ENCODE measurements around the gene GPC6.

DNA sequence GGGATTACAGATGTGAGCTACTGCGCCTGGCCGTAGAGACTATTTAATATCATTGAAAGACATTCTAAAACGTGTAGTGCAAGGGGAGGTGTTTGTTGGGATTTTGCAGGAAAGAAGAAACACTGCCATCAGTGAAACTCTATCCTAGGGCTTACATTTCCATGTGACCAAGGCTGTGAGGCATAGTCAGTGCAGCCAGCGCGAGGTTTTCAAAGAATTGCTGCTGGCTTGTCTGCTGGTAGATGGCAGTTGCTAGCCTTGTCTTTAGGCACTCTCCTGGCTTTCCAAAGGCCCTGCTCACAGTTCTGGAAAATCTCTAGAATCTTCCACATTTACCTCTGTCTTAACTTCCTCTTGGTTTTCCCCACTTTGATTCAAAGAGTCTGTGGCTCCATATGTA is 77.5 kb downstream of the GPC6 start:
- no peak for TF ChIP-seq SMC3 (conservative IDR thresholded peaks at IDR 0.05; ENCODE audit: poor library complexity)
- TF ChIP-seq, protein P1, sequence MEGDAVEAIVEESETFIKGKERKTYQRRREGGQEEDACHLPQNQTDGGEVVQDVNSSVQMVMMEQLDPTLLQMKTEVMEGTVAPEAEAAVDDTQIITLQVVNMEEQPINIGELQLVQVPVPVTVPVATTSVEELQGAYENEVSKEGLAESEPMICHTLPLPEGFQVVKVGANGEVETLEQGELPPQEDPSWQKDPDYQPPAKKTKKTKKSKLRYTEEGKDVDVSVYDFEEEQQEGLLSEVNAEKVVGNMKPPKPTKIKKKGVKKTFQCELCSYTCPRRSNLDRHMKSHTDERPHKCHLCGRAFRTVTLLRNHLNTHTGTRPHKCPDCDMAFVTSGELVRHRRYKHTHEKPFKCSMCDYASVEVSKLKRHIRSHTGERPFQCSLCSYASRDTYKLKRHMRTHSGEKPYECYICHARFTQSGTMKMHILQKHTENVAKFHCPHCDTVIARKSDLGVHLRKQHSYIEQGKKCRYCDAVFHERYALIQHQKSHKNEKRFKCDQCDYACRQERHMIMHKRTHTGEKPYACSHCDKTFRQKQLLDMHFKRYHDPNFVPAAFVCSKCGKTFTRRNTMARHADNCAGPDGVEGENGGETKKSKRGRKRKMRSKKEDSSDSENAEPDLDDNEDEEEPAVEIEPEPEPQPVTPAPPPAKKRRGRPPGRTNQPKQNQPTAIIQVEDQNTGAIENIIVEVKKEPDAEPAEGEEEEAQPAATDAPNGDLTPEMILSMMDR (IDR thresholded peaks at IDR 0.05; ENCODE audit: poor library complexity, severe bottlenecking), result no peak
- TF ChIP-seq POLR2AphosphoS5 (IDR thresholded peaks at IDR 0.05), result no peak
- TF ChIP-seq, protein P2, sequence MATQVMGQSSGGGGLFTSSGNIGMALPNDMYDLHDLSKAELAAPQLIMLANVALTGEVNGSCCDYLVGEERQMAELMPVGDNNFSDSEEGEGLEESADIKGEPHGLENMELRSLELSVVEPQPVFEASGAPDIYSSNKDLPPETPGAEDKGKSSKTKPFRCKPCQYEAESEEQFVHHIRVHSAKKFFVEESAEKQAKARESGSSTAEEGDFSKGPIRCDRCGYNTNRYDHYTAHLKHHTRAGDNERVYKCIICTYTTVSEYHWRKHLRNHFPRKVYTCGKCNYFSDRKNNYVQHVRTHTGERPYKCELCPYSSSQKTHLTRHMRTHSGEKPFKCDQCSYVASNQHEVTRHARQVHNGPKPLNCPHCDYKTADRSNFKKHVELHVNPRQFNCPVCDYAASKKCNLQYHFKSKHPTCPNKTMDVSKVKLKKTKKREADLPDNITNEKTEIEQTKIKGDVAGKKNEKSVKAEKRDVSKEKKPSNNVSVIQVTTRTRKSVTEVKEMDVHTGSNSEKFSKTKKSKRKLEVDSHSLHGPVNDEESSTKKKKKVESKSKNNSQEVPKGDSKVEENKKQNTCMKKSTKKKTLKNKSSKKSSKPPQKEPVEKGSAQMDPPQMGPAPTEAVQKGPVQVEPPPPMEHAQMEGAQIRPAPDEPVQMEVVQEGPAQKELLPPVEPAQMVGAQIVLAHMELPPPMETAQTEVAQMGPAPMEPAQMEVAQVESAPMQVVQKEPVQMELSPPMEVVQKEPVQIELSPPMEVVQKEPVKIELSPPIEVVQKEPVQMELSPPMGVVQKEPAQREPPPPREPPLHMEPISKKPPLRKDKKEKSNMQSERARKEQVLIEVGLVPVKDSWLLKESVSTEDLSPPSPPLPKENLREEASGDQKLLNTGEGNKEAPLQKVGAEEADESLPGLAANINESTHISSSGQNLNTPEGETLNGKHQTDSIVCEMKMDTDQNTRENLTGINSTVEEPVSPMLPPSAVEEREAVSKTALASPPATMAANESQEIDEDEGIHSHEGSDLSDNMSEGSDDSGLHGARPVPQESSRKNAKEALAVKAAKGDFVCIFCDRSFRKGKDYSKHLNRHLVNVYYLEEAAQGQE (IDR thresholded peaks at IDR 0.05; ENCODE audit: borderline replicate concordance), result no peak

Measured in neural cell (in vitro differentiated cells).